Ishikawa (cell line): ENCODE data around the gene RXRA.

Experiments
- NFIC ChIP-seq: IDR thresholded peaks from 2 replicates; pipeline ENCODE4 v1.6.1; 2012
- TEAD4 ChIP-seq: IDR thresholded peaks from 2 replicates; pipeline ENCODE4 v1.6.1; 2012

DNA sequence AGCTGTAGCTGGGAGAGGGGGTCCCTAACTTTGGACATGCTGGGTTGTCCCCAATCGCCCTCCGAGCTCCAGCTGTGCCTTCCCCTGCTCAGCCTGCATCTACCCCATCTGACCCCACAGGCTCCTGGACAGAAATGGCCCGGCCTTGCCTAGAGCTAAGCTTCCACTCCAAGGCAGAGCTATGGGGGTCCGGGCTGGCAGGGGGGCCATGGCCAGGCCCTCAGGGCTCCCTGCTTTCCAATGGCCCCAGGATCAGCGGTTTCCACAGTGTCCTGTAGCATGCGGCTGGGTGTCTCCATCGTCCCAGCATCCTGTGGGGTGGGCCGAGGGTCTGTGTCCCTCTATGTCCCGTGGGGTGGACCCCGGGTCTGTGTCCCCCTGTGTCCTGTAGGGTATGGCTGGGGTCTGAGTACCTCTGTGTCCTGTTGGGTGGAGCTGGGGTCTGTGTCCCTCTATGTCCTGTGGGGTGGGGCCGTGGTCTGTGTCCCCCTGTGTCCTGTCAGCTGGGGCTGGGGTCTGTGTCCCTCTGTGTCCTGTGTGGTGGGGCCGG is 130.6 kb downstream of the RXRA start:
- TF ChIP-seq TEAD4 (no peak), NFIC (no peak)
